Measurements from ENCODE around the gene OR2T3. TPM values are rescaled to one million over a fixed set of nuclear protein-coding genes. Genes with fewer than 3 reads are reported as not detected.
"Not testable (repeated sequence)": the region's sequence is repeated elsewhere in the genome, so short reads cannot be mapped to it uniquely, and the experiment has no call there.

OR2T3 gene
- total and polyA plus RNA-seq, 2 donors (not counting 1 experiment from before 2014, with no cell fraction given), result not detected

- H3K9me3 ChIP-seq (ENCODE audit: control insufficient read depth, insufficient read depth, low read depth, low read length); H3K36me3 ChIP-seq (ENCODE audit: control insufficient read depth, insufficient read depth, low read length); H3K4me2 ChIP-seq (ENCODE audit: extremely low read depth, insufficient read depth, low read length); H3K79me2 ChIP-seq (ENCODE audit: control insufficient read depth, insufficient read depth, low read length); H3K4me1 ChIP-seq (ENCODE audit: control insufficient read depth, extremely low read depth, insufficient read depth, low read length); H3K9ac ChIP-seq (ENCODE audit: insufficient read depth, low read length); DNase-seq (ENCODE audit: low read depth in 2 of 2); H4K20me1 ChIP-seq (ENCODE audit: control insufficient read depth, extremely low read depth, insufficient read depth, low read length); H3K27ac ChIP-seq (ENCODE audit: insufficient read depth, low read length); H3K4me3 ChIP-seq (replicated peaks in 1 of 4; ENCODE audit: control extremely low read depth in 1 of 4, insufficient read depth in 1 of 4, low read depth in 3 of 4, low read length in 4 of 4); H2AFZ ChIP-seq (ENCODE audit: low read length); H3K27me3 ChIP-seq (ENCODE audit: control insufficient read depth, insufficient read depth, low read length): not testable (repeated sequence)
Observed at GRCh38 chr1:248459117-248459516, 14.0 kb upstream of the OR2T3 start.

DNA sequence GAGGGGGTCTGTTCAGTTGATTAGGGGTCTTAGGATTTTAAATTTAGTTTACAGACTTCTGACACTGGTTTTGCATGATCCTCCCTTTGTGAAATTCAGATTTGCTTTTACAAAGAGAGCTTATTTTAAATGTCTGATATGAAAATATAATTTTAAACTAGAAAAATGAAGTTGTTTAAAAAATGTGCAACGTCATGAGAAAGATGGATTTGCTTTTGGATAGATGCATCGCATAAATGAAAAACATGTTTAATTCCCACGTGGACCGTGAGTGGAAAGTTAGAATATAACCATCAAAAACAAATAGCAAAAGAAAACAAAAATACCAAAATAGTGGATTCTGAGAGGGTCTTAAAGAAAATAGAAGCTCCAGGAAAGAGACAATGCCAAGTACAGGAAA lies 2.0 kb upstream of the OR2T3 start:
- Histone ChIP-seq H3K4me1 (ENCODE audit: control insufficient read depth, extremely low read depth, insufficient read depth, low read length) (no peaks in the 10 kb centered on the region), H3K79me2 (ENCODE audit: control insufficient read depth, insufficient read depth, low read length) (no peaks in the 10 kb centered on the region), H3K9ac (ENCODE audit: insufficient read depth, low read length) (no peak overlapping the region), H2AFZ (ENCODE audit: low read length) (no peak overlapping the region), H3K36me3 (ENCODE audit: control insufficient read depth, insufficient read depth, low read length) (no peaks in the 10 kb centered on the region), H3K27me3 (ENCODE audit: control insufficient read depth, insufficient read depth, low read length) (no peaks in the 10 kb centered on the region), H3K4me2 (ENCODE audit: extremely low read depth, insufficient read depth, low read length) (no peak overlapping the region), H3K9me3 (ENCODE audit: control insufficient read depth, insufficient read depth, low read depth, low read length) (no peaks in the 10 kb centered on the region), H4K20me1 (ENCODE audit: control insufficient read depth, extremely low read depth, insufficient read depth, low read length) (no peaks in the 10 kb centered on the region), H3K4me3 (replicated peaks in 1 of 4; ENCODE audit: control extremely low read depth in 1 of 4, insufficient read depth in 1 of 4, low read depth in 3 of 4, low read length in 4 of 4) (no peak overlapping the region), H3K27ac (ENCODE audit: insufficient read depth, low read length) (no peak overlapping the region)
- DNase-seq (ENCODE audit: low read depth in 2 of 2), result no peak
- no peak for TF ChIP-seq CTCF (conservative IDR thresholded peaks at IDR 0.05 in 1 of 2, IDR thresholded peaks at IDR 0.05 in 1 of 2; ENCODE audit: low read depth in 1 of 2, low read length in 2 of 2)
- no peak for TF ChIP-seq EZH2 (IDR thresholded peaks at IDR 0.05; ENCODE audit: low read length, missing control alignments)

DNA sequence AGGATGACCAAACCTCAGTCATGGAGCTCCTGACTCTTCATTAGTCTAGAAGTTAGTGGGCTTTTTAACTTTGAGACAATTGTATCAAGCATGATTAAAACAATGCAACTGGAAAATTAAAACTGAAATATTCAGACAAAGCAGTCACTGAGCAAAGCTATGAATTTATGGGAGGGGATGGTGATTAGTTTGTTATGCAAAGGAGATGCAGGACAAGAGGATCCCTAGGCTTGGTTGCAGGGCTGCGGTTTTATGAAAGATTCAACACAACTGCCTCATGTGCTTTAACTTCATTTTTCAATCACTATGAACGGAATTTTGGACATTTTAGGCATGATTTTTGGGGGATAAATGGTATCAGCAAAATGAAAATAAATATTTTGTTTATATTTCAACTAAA lies 1.0 kb upstream of the OR2T3 start:
- not testable (repeated sequence) for DNase-seq (ENCODE audit: low read depth in 2 of 2); H2AFZ ChIP-seq (ENCODE audit: low read length); H3K36me3 ChIP-seq (ENCODE audit: control insufficient read depth, insufficient read depth, low read length); H4K20me1 ChIP-seq (ENCODE audit: control insufficient read depth, extremely low read depth, insufficient read depth, low read length); H3K9me3 ChIP-seq (ENCODE audit: control insufficient read depth, insufficient read depth, low read depth, low read length); H3K4me3 ChIP-seq (replicated peaks in 1 of 4; ENCODE audit: control extremely low read depth in 1 of 4, insufficient read depth in 1 of 4, low read depth in 3 of 4, low read length in 4 of 4); H3K27me3 ChIP-seq (ENCODE audit: control insufficient read depth, insufficient read depth, low read length); H3K4me1 ChIP-seq (ENCODE audit: control insufficient read depth, extremely low read depth, insufficient read depth, low read length); H3K79me2 ChIP-seq (ENCODE audit: control insufficient read depth, insufficient read depth, low read length); H3K27ac ChIP-seq (ENCODE audit: insufficient read depth, low read length); H3K4me2 ChIP-seq (ENCODE audit: extremely low read depth, insufficient read depth, low read length); H3K9ac ChIP-seq (ENCODE audit: insufficient read depth, low read length)

DNA sequence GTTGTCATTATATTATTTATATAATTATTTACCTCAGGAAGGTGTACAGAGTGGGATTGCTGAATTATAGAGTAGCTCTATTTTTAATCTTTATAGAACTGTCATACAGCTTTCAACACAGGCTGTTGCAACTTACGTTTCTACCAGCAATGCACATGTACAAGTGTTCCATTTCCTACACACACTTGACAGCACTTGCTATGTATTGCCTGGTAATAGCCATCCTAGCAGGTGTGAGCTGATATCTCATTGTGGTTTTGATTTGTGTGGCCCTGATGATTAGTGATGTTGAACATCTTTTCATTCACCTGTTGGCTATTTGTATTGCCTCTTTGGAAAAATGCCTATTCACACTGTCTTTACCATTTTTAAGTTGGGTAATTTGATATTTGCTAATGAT lies 2.5 kb downstream of the OR2T3 start:
- not testable (repeated sequence) for H2AFZ ChIP-seq (ENCODE audit: low read length); H3K36me3 ChIP-seq (ENCODE audit: control insufficient read depth, insufficient read depth, low read length); H3K4me3 ChIP-seq (replicated peaks in 1 of 4; ENCODE audit: control extremely low read depth in 1 of 4, insufficient read depth in 1 of 4, low read depth in 3 of 4, low read length in 4 of 4); H3K79me2 ChIP-seq (ENCODE audit: control insufficient read depth, insufficient read depth, low read length); H3K4me1 ChIP-seq (ENCODE audit: control insufficient read depth, extremely low read depth, insufficient read depth, low read length); H3K9me3 ChIP-seq (ENCODE audit: control insufficient read depth, insufficient read depth, low read depth, low read length); H3K27ac ChIP-seq (ENCODE audit: insufficient read depth, low read length); H3K9ac ChIP-seq (ENCODE audit: insufficient read depth, low read length); H3K27me3 ChIP-seq (ENCODE audit: control insufficient read depth, insufficient read depth, low read length); H3K4me2 ChIP-seq (ENCODE audit: extremely low read depth, insufficient read depth, low read length); DNase-seq (ENCODE audit: low read depth in 2 of 2); H4K20me1 ChIP-seq (ENCODE audit: control insufficient read depth, extremely low read depth, insufficient read depth, low read length)

DNA sequence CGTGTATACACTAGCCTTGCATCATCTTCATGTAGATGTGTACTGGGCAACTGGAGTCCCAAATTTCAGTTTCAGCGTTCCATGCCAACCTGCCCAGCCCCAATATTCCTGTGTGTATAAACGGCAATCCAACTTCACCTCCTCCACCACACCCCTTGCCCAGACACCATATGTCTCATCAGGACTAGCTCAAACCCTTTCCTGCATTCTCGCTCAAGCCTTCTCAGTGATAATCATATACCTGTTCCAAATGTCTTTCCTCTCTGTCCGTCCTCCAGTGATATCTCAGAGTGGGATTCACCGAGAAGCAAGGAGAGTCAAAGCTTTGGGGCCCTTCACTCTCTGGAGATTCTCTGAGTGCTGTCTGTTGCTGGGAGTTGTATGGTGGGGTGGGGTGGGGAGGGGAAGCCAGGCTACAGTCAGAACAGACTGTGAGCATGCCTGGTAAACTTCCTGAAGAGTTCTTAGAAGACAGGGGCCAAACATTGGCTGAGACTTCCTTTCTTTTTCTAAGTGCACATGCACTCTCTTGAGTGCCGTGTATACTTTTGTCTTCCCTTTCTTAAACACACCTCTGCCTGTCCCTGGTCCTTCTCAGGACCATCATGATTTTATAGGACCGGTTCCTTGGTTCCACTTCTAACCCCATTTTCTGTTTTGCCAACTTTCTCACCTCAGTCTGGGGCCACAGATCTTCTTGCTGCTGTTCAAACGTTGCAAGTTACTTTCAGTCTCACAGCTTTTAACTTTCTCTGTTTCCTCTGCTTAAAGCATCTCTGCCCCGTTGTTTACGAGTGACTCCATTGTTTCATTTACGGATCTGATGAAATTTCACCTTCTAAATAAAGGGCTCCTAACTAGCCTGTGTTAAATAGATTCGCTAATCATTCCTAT lies 8.8 kb downstream of the OR2T3 start:
- not testable (repeated sequence) for H3K9ac ChIP-seq (ENCODE audit: insufficient read depth, low read length); H2AFZ ChIP-seq (ENCODE audit: low read length); H4K20me1 ChIP-seq (ENCODE audit: control insufficient read depth, extremely low read depth, insufficient read depth, low read length); H3K4me3 ChIP-seq (replicated peaks in 1 of 4; ENCODE audit: control extremely low read depth in 1 of 4, insufficient read depth in 1 of 4, low read depth in 3 of 4, low read length in 4 of 4); H3K27me3 ChIP-seq (ENCODE audit: control insufficient read depth, insufficient read depth, low read length); H3K4me2 ChIP-seq (ENCODE audit: extremely low read depth, insufficient read depth, low read length); H3K4me1 ChIP-seq (ENCODE audit: control insufficient read depth, extremely low read depth, insufficient read depth, low read length); DNase-seq (ENCODE audit: low read depth in 2 of 2); H3K9me3 ChIP-seq (ENCODE audit: control insufficient read depth, insufficient read depth, low read depth, low read length); H3K36me3 ChIP-seq (ENCODE audit: control insufficient read depth, insufficient read depth, low read length); H3K27ac ChIP-seq (ENCODE audit: insufficient read depth, low read length); H3K79me2 ChIP-seq (ENCODE audit: control insufficient read depth, insufficient read depth, low read length)

- not testable (repeated sequence) for DNase-seq (ENCODE audit: low read depth in 2 of 2); H3K4me2 ChIP-seq (ENCODE audit: extremely low read depth, insufficient read depth, low read length); H3K36me3 ChIP-seq (ENCODE audit: control insufficient read depth, insufficient read depth, low read length); H3K27me3 ChIP-seq (ENCODE audit: control insufficient read depth, insufficient read depth, low read length); H4K20me1 ChIP-seq (ENCODE audit: control insufficient read depth, extremely low read depth, insufficient read depth, low read length); H2AFZ ChIP-seq (ENCODE audit: low read length); H3K79me2 ChIP-seq (ENCODE audit: control insufficient read depth, insufficient read depth, low read length); H3K27ac ChIP-seq (ENCODE audit: insufficient read depth, low read length); H3K4me1 ChIP-seq (ENCODE audit: control insufficient read depth, extremely low read depth, insufficient read depth, low read length); H3K9ac ChIP-seq (ENCODE audit: insufficient read depth, low read length); H3K4me3 ChIP-seq (replicated peaks in 1 of 4; ENCODE audit: control extremely low read depth in 1 of 4, insufficient read depth in 1 of 4, low read depth in 3 of 4, low read length in 4 of 4); H3K9me3 ChIP-seq (ENCODE audit: control insufficient read depth, insufficient read depth, low read depth, low read length)
Observed at GRCh38 chr1:248488289-248488688, 15.1 kb downstream of the OR2T3 start, which contains the start of gene OR2T5. TSS of gene OR2T5 (plus strand) at chr1:248488589. CDS start at chr1:248488589, 0 bp downstream.
